DOHH2 (cell line): Measurements from ENCODE around the gene TESMIN.

Experiments
- H3F3A ChIP-seq: fragments of 200-600 bp; sonication (generic), shearing (Covaris generic); 2 replicates; pipeline ENCODE4 v1.6.0; 2016; ENCODE audit warnings: antibody characterized with exemption, mild to moderate bottlenecking; ENCODE audit not compliant: control insufficient read depth, insufficient read depth
- H3K27ac ChIP-seq: fragments of 200-600 bp; sonication (generic); 2 replicates; pipeline ENCODE4 v1.5.1; 2014; ENCODE audit warnings: low read depth, mild to moderate bottlenecking, low read length, moderate library complexity
- H3K27me3 ChIP-seq: fragments of 200-600 bp; sonication (generic); 2 replicates; pipeline ENCODE4 v1.6.1; 2014; ENCODE audit warnings: mild to moderate bottlenecking, low read length, mixed read lengths; ENCODE audit not compliant: control insufficient read depth
- H3K36me3 ChIP-seq: fragments of 200-600 bp; sonication (generic); 2 replicates; pipeline ENCODE4 v1.6.1; 2014; ENCODE audit warnings: mild to moderate bottlenecking, low read length, moderate library complexity, mixed read lengths; ENCODE audit not compliant: control insufficient read depth
- H3K4me1 ChIP-seq: fragments of 200-600 bp; sonication (generic); 2 replicates; pipeline ENCODE4 v1.6.1; 2014; ENCODE audit warnings: mild to moderate bottlenecking, low read length, mixed read lengths; ENCODE audit not compliant: control insufficient read depth
- H3K4me2 ChIP-seq: fragments of 200-600 bp; sonication (generic); 2 replicates; pipeline ENCODE4 v1.6.0; 2014; ENCODE audit warnings: mild to moderate bottlenecking, low read length, moderate library complexity
- H3K4me3 ChIP-seq: fragments of 200-600 bp; sonication (generic); 2 replicates; pipeline ENCODE4 v1.5.1; 2014; ENCODE audit warnings: mild to moderate bottlenecking, low read length, mixed read lengths
- H3K79me2 ChIP-seq: fragments of 200-600 bp; sonication (generic); 2 replicates; pipeline ENCODE4 v1.6.1; 2014; ENCODE audit warnings: mild to moderate bottlenecking, low read length, mixed read lengths; ENCODE audit not compliant: control insufficient read depth
- H3K9me2 ChIP-seq: fragments of 200-600 bp; sonication (generic); replicated peaks from 2 replicates; pipeline ENCODE4 v1.6.1; 2014; ENCODE audit warnings: mild to moderate bottlenecking, low read length, mixed read lengths; ENCODE audit not compliant: control insufficient read depth
- H3K9me3 ChIP-seq: fragments of 200-600 bp; sonication (generic); 2 replicates; pipeline ENCODE4 v1.6.1; 2014; ENCODE audit warnings: antibody characterized with exemption, low read length, mixed read lengths; ENCODE audit not compliant: control insufficient read depth, insufficient read depth
- H4K20me1 ChIP-seq: fragments of 200-600 bp; sonication (generic); 2 replicates; pipeline ENCODE4 v1.6.0; 2014; ENCODE audit warnings: low read depth, mild to moderate bottlenecking, antibody characterized with exemption, low read length, moderate library complexity; ENCODE audit not compliant: control insufficient read depth, insufficient read depth
- EZH2phosphoT487 ChIP-seq: fragments of 200-600 bp; sonication (generic); IDR thresholded peaks from 2 replicates; pipeline ENCODE4 v1.6.1; 2017; ENCODE audit warnings: borderline replicate concordance, mild to moderate bottlenecking, antibody characterized with exemption, low read length, moderate library complexity, mixed read lengths
- TF ChIP-seq, protein P1 (sequence below): fragments of 200-600 bp; sonication (generic); IDR thresholded peaks from one replicate; pipeline ENCODE4 v1.5.1; 2014; ENCODE audit warnings: antibody characterized with exemption, mild to moderate bottlenecking, low read depth, low read length; ENCODE audit not compliant: poor library complexity, severe bottlenecking

Gene TESMIN

DNA sequence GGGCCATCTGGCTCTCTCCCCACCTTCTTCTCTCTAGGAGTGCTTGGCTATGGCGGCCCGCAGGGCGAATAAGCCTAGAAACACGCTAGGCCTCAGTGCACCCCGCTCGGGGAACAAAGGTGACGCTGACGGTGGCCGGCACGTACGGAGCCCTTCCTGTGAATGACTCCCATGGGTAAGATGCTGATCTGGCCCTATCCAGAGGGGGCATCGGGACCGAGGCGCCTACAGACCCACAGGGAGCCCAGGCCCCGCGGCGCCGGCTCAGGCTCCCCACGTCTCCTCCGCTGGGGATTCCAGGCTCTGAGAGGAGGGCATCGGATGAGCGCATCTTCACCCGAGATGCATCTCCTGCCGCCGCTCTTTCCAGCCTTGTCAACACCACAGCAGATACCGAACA lies 31.4 kb upstream of the TESMIN start:
- Histone ChIP-seq H3K36me3 (no peaks in the 10 kb centered on the region), H3K4me2 (no peak overlapping the region)

DNA sequence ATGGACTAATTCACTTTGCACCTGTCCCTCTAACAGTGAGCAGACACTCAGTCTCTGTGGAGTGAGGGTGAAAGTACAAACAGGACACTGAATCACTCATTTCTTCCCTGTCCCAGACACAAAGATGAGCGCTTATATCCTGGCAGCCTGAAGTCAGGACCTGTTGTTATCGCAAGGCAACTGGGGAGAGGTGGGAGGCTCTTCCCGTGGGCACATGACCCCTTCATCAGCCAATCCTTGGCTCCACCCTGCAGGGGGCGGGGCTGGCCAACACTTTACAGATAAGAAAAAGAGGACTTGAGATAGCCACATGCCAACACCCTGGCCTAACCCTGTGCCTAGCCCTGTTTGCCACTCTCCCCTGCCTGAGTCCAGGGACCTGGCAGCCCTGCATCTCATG lies 29.5 kb upstream of the TESMIN start:
- TF ChIP-seq, protein P1, sequence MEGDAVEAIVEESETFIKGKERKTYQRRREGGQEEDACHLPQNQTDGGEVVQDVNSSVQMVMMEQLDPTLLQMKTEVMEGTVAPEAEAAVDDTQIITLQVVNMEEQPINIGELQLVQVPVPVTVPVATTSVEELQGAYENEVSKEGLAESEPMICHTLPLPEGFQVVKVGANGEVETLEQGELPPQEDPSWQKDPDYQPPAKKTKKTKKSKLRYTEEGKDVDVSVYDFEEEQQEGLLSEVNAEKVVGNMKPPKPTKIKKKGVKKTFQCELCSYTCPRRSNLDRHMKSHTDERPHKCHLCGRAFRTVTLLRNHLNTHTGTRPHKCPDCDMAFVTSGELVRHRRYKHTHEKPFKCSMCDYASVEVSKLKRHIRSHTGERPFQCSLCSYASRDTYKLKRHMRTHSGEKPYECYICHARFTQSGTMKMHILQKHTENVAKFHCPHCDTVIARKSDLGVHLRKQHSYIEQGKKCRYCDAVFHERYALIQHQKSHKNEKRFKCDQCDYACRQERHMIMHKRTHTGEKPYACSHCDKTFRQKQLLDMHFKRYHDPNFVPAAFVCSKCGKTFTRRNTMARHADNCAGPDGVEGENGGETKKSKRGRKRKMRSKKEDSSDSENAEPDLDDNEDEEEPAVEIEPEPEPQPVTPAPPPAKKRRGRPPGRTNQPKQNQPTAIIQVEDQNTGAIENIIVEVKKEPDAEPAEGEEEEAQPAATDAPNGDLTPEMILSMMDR, result no peak
- no peak for TF ChIP-seq EZH2phosphoT487
- H3K27ac ChIP-seq, result no peak overlapping the region

More for the DNA sequence above, 31.4 kb upstream of the TESMIN start:
- no peaks in the 10 kb centered on the region for H3F3A ChIP-seq
- H4K20me1 ChIP-seq, result no peaks in the 10 kb centered on the region
- no peaks in the 10 kb centered on the region for H3K4me1 ChIP-seq
- no peaks in the 10 kb centered on the region for H3K79me2 ChIP-seq
- H3K9me3 ChIP-seq, result no peaks in the 10 kb centered on the region
- TF ChIP-seq EZH2phosphoT487, result no peak
- TF ChIP-seq, protein P1, result no peak
- H3K27ac ChIP-seq, result no peak overlapping the region
- H3K4me3 ChIP-seq, result no peak overlapping the region
- no peaks in the 10 kb centered on the region for H3K9me2 ChIP-seq
- no peaks in the 10 kb centered on the region for H3K27me3 ChIP-seq

DNA sequence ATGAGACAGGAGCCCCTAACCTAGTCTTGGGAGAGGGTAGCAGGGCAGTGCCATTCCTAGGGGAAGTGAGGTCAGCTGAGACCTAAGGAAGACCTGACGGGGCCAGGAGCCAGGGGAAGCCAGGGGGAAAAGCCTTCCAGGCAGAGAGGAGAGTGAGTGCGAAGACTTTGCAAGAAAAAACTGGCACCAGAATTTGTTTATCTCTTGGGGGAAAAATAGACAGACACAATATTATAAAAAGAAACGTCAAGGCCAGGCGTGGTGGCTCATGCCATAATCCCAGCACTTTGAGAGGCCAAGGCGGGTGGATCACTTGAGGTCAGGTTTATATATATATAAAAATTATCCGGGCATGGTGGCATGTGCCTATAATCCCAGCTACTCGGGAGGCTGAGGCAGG lies 26.9 kb upstream of the TESMIN start:
- no peaks in the 10 kb centered on the region for H3K9me3 ChIP-seq
- no peaks in the 10 kb centered on the region for H4K20me1 ChIP-seq
- H3K79me2 ChIP-seq, result no peaks in the 10 kb centered on the region
- no peaks in the 10 kb centered on the region for H3K27me3 ChIP-seq
- no peaks in the 10 kb centered on the region for H3K9me2 ChIP-seq
- H3K4me3 ChIP-seq, result no peak overlapping the region
- no peak overlapping the region for H3K27ac ChIP-seq
- no peaks in the 10 kb centered on the region for H3K36me3 ChIP-seq
- H3K4me1 ChIP-seq, result no peaks in the 10 kb centered on the region
- H3F3A ChIP-seq, result no peaks in the 10 kb centered on the region
- no peak for TF ChIP-seq EZH2phosphoT487
- TF ChIP-seq, protein P1, result no peak
- H3K4me2 ChIP-seq, result no peak overlapping the region

More for the DNA sequence above, 29.5 kb upstream of the TESMIN start:
- Histone ChIP-seq H4K20me1 (no peaks in the 10 kb centered on the region), H3K4me3 (no peak overlapping the region), H3K36me3 (no peaks in the 10 kb centered on the region), H3K27me3 (no peaks in the 10 kb centered on the region), H3K4me2 (no peak overlapping the region), H3K79me2 (no peaks in the 10 kb centered on the region), H3K4me1 (no peaks in the 10 kb centered on the region), H3F3A (no peaks in the 10 kb centered on the region), H3K9me3 (no peaks in the 10 kb centered on the region), H3K9me2 (no peaks in the 10 kb centered on the region)
